ENCODE measurements around the gene C2orf68. TPM values are rescaled to one million over a fixed set of nuclear protein-coding genes. Genes with fewer than 3 reads are reported as not detected.
A peak's percentile ranks its signal among the peaks of the same experiment; 100 is the strongest.

Gene C2orf68
- total and polyA plus RNA-seq, 7 donors: 10.6 to 23.0 (median 13.0) TPM

GRCh38 chr2:85580206-85580605 lies 31.7 kb downstream of the C2orf68 start:
- 93 to 96% methylated on average over 3 of the region's 3 CpGs for WGBS, 2 donors

GRCh38 chr2:85579266-85579935 lies 32.5 kb downstream of the C2orf68 start:
- intact Hi-C loops (cut with DNase I): no loop called here
- Histone ChIP-seq H3K4me1 (peaks cover 0 to 10% (median 7%) of the 10 kb centered on the region in 4 donors), H3K27me3 (no peaks in the 10 kb centered on the region), H3K9me3 (no peaks in the 10 kb centered on the region), H3K4me3 (peak overlapping the region in 2 of 4 donors; percentile 28), H3K36me3 (no peaks in the 10 kb centered on the region), H3K27ac (peak overlapping the region; percentile 15 to 71 (median 51))
- no peak for TF ChIP-seq POLR2AphosphoS5 (IDR thresholded peaks at IDR 0.05)
- no peak for TF ChIP-seq EP300 (IDR thresholded peaks at IDR 0.05)
- TF ChIP-seq POLR2A (IDR thresholded peaks at IDR 0.05): no peak
- TF ChIP-seq CTCF (IDR thresholded peaks at IDR 0.05): no peak
- WGBS, 2 donors: 65 to 79% methylated on average over 6 of the region's 6 CpGs
- DNase-seq: no peak

More at GRCh38 chr2:85580206-85580605, 31.7 kb downstream of the C2orf68 start:
- H3K4me1 ChIP-seq: peaks cover 0 to 18% (median 14%) of the 10 kb centered on the region in 4 donors
- H3K36me3 ChIP-seq: no peaks in the 10 kb centered on the region
- peak overlapping the region in 2 of 4 donors; percentile 15 to 71 for H3K27ac ChIP-seq
- no peaks in the 10 kb centered on the region for H3K9me3 ChIP-seq
- intact Hi-C loops (cut with DNase I): no loop called here
- TF ChIP-seq POLR2AphosphoS5 (IDR thresholded peaks at IDR 0.05): no peak
- TF ChIP-seq POLR2A (IDR thresholded peaks at IDR 0.05): no peak
- TF ChIP-seq CTCF (IDR thresholded peaks at IDR 0.05): no peak
- no peak for TF ChIP-seq EP300 (IDR thresholded peaks at IDR 0.05)
- DNase-seq: no peak
- no peak overlapping the region for H3K4me3 ChIP-seq
- no peaks in the 10 kb centered on the region for H3K27me3 ChIP-seq

- Histone ChIP-seq H3K36me3 (no peaks in the 10 kb centered on the region), H3K4me3 (peak overlapping the region in 3 of 4 donors; percentile 28 to 36 (median 29)), H3K27me3 (no peaks in the 10 kb centered on the region), H3K4me1 (peaks cover 0 to 6% (median 1%) of the 10 kb centered on the region in 4 donors), H3K9me3 (no peaks in the 10 kb centered on the region), H3K27ac (peak overlapping the region; percentile 50 to 71 (median 61))
- DNase-seq: peak; percentile 80
- WGBS, 2 donors: 27 to 30% methylated on average over 19 of the region's 19 CpGs
- TF ChIP-seq EP300 (IDR thresholded peaks at IDR 0.05): no peak
- peak in 1 of 4 donors; percentile 26 for TF ChIP-seq POLR2AphosphoS5 (IDR thresholded peaks at IDR 0.05)
- intact Hi-C loops (cut with DNase I): no loop called here
Measured at GRCh38 chr2:85578243-85579180, 33.4 kb downstream of the C2orf68 start.

GRCh38 chr2:85577386-85578242 lies 34.3 kb downstream of the C2orf68 start, which contains the start of gene VAMP8:
Gene VAMP8 (plus strand): TSS chr2:85577586. CDS start chr2:85577647, 61 bp downstream.
- TF ChIP-seq EP300 (IDR thresholded peaks at IDR 0.05) (no peak), POLR2A (IDR thresholded peaks at IDR 0.05) (no peak), POLR2AphosphoS5 (IDR thresholded peaks at IDR 0.05) (no peak), CTCF (IDR thresholded peaks at IDR 0.05) (no peak)
- Histone ChIP-seq H3K4me1 (peaks cover 0 to 6% (median 0%) of the 10 kb centered on the region in 4 donors), H3K27me3 (no peaks in the 10 kb centered on the region), H3K9me3 (no peaks in the 10 kb centered on the region), H3K36me3 (no peaks in the 10 kb centered on the region), H3K4me3 (peak within 1 kb of the TSS in 3 of 4 donors; percentile 28 to 36 (median 29)), H3K27ac (peak within 1 kb of the TSS; percentile 50 to 71 (median 61))
- WGBS, 2 donors: 8 to 19% methylated on average over 19 of the region's 19 CpGs
- DNase-seq: no peak
- intact Hi-C loops (cut with DNase I): no loop called here
